ENCODE data around the gene ZBED4.

Gene ZBED4

DNA sequence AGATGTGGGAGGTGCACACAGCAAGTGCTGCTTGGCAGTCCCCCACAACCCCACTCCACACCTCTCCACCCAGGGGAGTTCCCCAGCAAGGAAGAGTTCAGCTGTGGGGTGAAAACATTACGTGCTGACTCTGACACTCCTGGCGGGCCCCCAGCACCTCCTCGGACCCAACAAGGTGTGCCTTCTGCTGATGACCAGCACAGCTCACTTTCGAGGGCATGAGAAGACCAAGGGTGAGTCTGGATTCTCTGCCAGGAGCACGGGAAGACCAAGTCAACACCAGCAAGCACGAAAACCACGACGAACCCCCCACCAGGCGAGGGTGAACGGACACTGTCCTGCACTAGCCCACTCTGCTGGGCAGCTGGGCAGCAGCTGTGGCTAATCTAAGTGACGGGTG is 63.2 kb downstream of the ZBED4 start:
- Mint-ChIP-seq H3K36me3 (no peaks in the 10 kb centered on the region), H3K27ac (no peak overlapping the region)
- no peak for DNase-seq (ENCODE audit: low spot score in 2 of 2)

GRCh38 chr22:49917974-49918910 is 64.6 kb downstream of the ZBED4 start, which contains the start of the genes ALG12 and CRELD2:
ALG12 (minus strand) TSS chr22:49918438; CDS start chr22:49913765, 4,673 bp downstream.
CRELD2 (plus strand) TSS chr22:49918634; CDS start chr22:49918770, 136 bp downstream.
- peak within 1 kb of the TSS; percentile 70 for H3K27ac Mint-ChIP-seq
- DNase-seq (ENCODE audit: low spot score in 2 of 2) = peak; percentile 91 to 95
- ATAC-seq (ENCODE audit: low read depth) = peak; percentile 96
- no peaks in the 10 kb centered on the region for H3K4me1 Mint-ChIP-seq
- H3K4me3 Mint-ChIP-seq = peak within 1 kb of the TSS; percentile 83
- no peaks in the 10 kb centered on the region for H3K9me3 Mint-ChIP-seq
- no peaks in the 10 kb centered on the region for H3K27me3 Mint-ChIP-seq
- no peaks in the 10 kb centered on the region for H3K36me3 Mint-ChIP-seq

More for the DNA sequence above, 63.2 kb downstream of the ZBED4 start:
- no peaks in the 10 kb centered on the region for H3K27me3 Mint-ChIP-seq
- H3K4me1 Mint-ChIP-seq = no peaks in the 10 kb centered on the region
- peak overlapping the region; percentile 83 for H3K4me3 Mint-ChIP-seq
- H3K9me3 Mint-ChIP-seq = no peaks in the 10 kb centered on the region
- no peak for ATAC-seq (ENCODE audit: low read depth)

- DNase-seq (ENCODE audit: low spot score in 2 of 2) (no peak), ATAC-seq (ENCODE audit: low read depth) (no peak)
- Mint-ChIP-seq H3K4me3 (peak overlapping the region; percentile 69), H3K27ac (peak overlapping the region; percentile 63), H3K27me3 (no peaks in the 10 kb centered on the region), H3K9me3 (no peaks in the 10 kb centered on the region), H3K36me3 (no peaks in the 10 kb centered on the region), H3K4me1 (no peaks in the 10 kb centered on the region)
These were observed 65.6 kb downstream of the ZBED4 start for GRCh38 chr22:49918911-49919881.

GRCh38 chr22:49920859-49921258 is 67.2 kb downstream of the ZBED4 start:
- H3K9me3 Mint-ChIP-seq = no peaks in the 10 kb centered on the region
- no peak for DNase-seq (ENCODE audit: low spot score in 2 of 2)
- H3K27ac Mint-ChIP-seq = no peak overlapping the region
- H3K36me3 Mint-ChIP-seq = no peaks in the 10 kb centered on the region
- H3K4me1 Mint-ChIP-seq = peaks cover 8% of the 10 kb centered on the region
- no peaks in the 10 kb centered on the region for H3K27me3 Mint-ChIP-seq
- H3K4me3 Mint-ChIP-seq = peak overlapping the region; percentile 29
- no peak for ATAC-seq (ENCODE audit: low read depth)

DNA sequence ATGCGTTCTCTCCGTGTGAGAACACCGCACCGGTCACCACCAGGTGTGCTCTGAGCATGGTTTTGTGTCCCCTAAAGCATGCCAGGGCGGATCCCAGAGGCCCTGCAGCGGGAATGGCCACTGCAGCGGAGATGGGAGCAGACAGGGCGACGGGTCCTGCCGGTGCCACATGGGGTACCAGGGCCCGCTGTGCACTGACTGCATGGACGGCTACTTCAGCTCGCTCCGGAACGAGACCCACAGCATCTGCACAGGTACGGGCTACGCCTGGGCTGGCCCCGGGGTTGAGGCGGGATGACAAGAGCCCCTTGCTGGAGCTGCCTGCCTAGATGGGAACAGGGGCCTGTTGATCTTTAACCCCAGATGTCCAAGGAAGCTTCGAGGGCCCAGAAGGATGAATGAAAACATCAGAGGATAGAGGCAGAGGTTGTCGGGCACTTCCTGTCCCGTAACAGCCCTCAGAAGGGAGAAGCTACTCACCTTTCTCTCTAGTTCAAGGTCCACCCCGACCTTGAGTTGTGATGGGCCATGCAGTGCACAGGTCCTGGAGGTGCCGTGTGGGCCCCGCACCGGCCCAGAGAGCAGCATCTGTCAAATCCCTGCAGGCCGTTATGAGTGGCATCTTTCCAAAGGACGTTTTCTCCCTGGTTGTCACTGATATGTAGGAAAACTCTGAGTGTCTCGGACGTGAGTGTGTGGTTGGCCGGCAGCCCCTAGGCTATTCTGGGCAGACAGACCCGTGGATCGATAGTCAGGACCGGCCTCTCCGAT is 68.0 kb downstream of the ZBED4 start:
- no peaks in the 10 kb centered on the region for H3K36me3 Mint-ChIP-seq
- H3K27me3 Mint-ChIP-seq = no peaks in the 10 kb centered on the region
- no peak overlapping the region for H3K27ac Mint-ChIP-seq

GRCh38 chr22:49922484-49922883 is 68.8 kb downstream of the ZBED4 start:
- no peak overlapping the region for H3K27ac Mint-ChIP-seq
- no peak overlapping the region for H3K4me3 Mint-ChIP-seq
- no peak for DNase-seq (ENCODE audit: low spot score in 2 of 2)
- no peak for ATAC-seq (ENCODE audit: low read depth)
- no peaks in the 10 kb centered on the region for H3K9me3 Mint-ChIP-seq
- H3K36me3 Mint-ChIP-seq = no peaks in the 10 kb centered on the region
- H3K27me3 Mint-ChIP-seq = no peaks in the 10 kb centered on the region
- peaks cover 15% of the 10 kb centered on the region for H3K4me1 Mint-ChIP-seq

More for the DNA sequence above, 68.0 kb downstream of the ZBED4 start:
- Mint-ChIP-seq H3K9me3 (no peaks in the 10 kb centered on the region), H3K4me3 (no peak overlapping the region), H3K4me1 (peaks cover 12% of the 10 kb centered on the region)
- ATAC-seq (ENCODE audit: low read depth) (no peak), DNase-seq (ENCODE audit: low spot score in 2 of 2) (no peak)

GRCh38 chr22:49922926-49923325 is 69.3 kb downstream of the ZBED4 start:
- no peak for ATAC-seq (ENCODE audit: low read depth)
- no peak overlapping the region for H3K27ac Mint-ChIP-seq
- peaks cover 15% of the 10 kb centered on the region for H3K4me1 Mint-ChIP-seq
- H3K4me3 Mint-ChIP-seq = no peak overlapping the region
- no peaks in the 10 kb centered on the region for H3K36me3 Mint-ChIP-seq
- H3K27me3 Mint-ChIP-seq = no peaks in the 10 kb centered on the region
- no peak for DNase-seq (ENCODE audit: low spot score in 2 of 2)
- H3K9me3 Mint-ChIP-seq = no peaks in the 10 kb centered on the region

GRCh38 chr22:49923445-49923844 is 69.8 kb downstream of the ZBED4 start:
- H3K9me3 Mint-ChIP-seq = no peaks in the 10 kb centered on the region
- peak overlapping the region; percentile 58 for H3K27ac Mint-ChIP-seq
- peaks cover 15% of the 10 kb centered on the region for H3K4me1 Mint-ChIP-seq
- H3K36me3 Mint-ChIP-seq = no peaks in the 10 kb centered on the region
- ATAC-seq (ENCODE audit: low read depth) (peak; percentile 21), DNase-seq (ENCODE audit: low spot score in 2 of 2) (peak in 1 of 2 donors; percentile 51)
- no peak overlapping the region for H3K4me3 Mint-ChIP-seq
- no peaks in the 10 kb centered on the region for H3K27me3 Mint-ChIP-seq

- no peak for ATAC-seq (ENCODE audit: low read depth)
- Mint-ChIP-seq H3K9me3 (no peaks in the 10 kb centered on the region), H3K4me3 (peak overlapping the region; percentile 85), H3K27me3 (no peaks in the 10 kb centered on the region), H3K36me3 (no peaks in the 10 kb centered on the region), H3K4me1 (peaks cover 15% of the 10 kb centered on the region), H3K27ac (peak overlapping the region; percentile 98)
- no peak for DNase-seq (ENCODE audit: low spot score in 2 of 2)
These were observed 70.6 kb downstream of the ZBED4 start for GRCh38 chr22:49924113-49924833.

GRCh38 chr22:49925525-49926128 is 72.0 kb downstream of the ZBED4 start:
- DNase-seq (ENCODE audit: low spot score in 2 of 2) (peak; percentile 76 to 81), ATAC-seq (ENCODE audit: low read depth) (peak; percentile 77)
- H3K4me1 Mint-ChIP-seq = peaks cover 23% of the 10 kb centered on the region
- H3K4me3 Mint-ChIP-seq = peak overlapping the region; percentile 85
- H3K27ac Mint-ChIP-seq = peak overlapping the region; percentile 98
- no peaks in the 10 kb centered on the region for H3K9me3 Mint-ChIP-seq
- H3K36me3 Mint-ChIP-seq = no peaks in the 10 kb centered on the region
- H3K27me3 Mint-ChIP-seq = no peaks in the 10 kb centered on the region

DNA sequence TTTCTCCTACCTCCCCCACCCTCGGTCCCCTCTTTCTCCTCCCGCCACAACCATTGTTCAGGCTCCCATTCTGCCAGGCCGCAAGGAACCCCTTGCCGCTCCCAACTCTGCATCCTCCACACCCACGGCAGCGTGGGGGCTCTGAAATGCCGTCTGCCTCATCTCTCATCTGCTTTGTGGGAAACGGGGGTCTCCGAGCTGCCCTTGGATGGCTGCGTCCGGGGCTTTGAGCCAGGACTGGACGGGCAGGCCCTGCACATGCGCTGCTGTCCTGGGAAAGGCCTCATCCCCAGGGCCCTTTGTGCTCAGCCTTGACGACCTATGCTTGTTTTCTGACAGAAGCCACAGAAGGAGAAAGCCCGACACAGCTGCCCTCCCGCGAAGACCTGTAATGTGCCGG is 73.3 kb downstream of the ZBED4 start:
- H3K27ac Mint-ChIP-seq = peak overlapping the region; percentile 98
- H3K9me3 Mint-ChIP-seq = no peaks in the 10 kb centered on the region
- no peaks in the 10 kb centered on the region for H3K27me3 Mint-ChIP-seq
- peak overlapping the region; percentile 55 for H3K4me3 Mint-ChIP-seq
- peaks cover 31% of the 10 kb centered on the region for H3K4me1 Mint-ChIP-seq
- ATAC-seq (ENCODE audit: low read depth) = no peak
- no peaks in the 10 kb centered on the region for H3K36me3 Mint-ChIP-seq
- no peak for DNase-seq (ENCODE audit: low spot score in 2 of 2)

DNA sequence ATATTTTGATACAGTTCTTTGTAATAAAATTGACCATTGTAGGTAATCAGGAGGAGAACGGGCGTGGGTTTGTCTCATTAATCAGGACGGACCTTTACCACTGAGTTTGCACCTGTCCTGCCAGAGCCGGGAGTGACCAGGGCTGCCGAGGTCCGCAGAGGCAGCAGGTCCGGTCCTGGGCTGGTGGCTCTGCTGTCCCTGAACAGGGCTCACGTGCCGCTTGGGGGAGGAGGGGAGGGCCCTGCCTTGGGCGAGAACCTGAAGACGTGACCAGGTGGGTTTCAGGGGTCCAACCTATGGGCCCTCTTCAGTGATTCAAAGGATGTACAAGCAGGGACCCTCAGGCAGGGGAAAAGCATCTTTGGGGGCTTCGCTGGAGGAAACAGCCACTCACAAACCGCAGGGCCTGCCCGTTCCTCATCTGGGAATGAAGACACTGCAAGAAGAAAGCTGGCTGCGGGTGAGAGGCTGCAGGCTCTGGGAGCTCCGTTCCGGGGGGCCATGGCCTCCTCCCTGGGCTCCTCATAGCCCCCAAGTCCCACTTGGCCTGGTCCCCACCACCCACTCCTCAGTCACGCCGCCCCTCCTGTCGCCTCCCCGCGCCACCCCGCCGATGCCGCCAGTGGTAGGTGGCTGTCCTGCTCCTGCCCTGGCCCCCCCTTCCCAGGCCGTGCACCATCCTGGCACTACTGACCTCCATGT is 74.0 kb downstream of the ZBED4 start:
- Mint-ChIP-seq H3K36me3 (no peaks in the 10 kb centered on the region), H3K4me1 (peaks cover 31% of the 10 kb centered on the region), H3K27ac (peak overlapping the region; percentile 98), H3K27me3 (no peaks in the 10 kb centered on the region), H3K4me3 (no peak overlapping the region), H3K9me3 (no peaks in the 10 kb centered on the region)
- no peak for ATAC-seq (ENCODE audit: low read depth)
- DNase-seq (ENCODE audit: low spot score in 2 of 2) = no peak
